ENCODE measurements around the gene C19orf47. TPM values are rescaled to one million over a fixed set of nuclear protein-coding genes. Genes with fewer than 3 reads are reported as not detected.
A peak's percentile ranks its signal among the peaks of the same experiment; 100 is the strongest.

C19orf47 gene
- total RNA-seq, 1 donor from 2014 or later: 15.7 TPM

DNA sequence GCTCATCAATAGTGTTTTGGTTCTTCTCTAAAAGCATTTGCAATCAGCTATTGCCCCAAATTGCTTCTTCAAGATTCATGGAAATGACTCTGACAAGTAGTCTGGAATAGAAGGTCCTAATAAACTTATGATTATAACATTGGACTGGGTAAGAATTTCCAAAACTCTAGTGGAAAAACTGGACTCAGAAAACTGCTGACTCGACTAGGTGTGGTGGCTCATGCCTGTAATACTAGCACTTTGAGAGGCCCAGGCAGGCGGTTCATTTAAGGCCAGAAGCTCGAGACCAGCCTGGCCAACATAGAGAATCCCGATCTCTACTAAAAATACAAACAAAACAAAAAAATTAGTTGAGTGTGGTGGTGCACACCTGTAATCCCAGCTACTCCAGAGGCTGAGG, 47.5 kb downstream of the C19orf47 start:
- Histone ChIP-seq H3K27ac (no peak overlapping the region), H3K27me3 (ENCODE audit: low read depth) (no peaks in the 10 kb centered on the region), H3K9me3 (no peaks in the 10 kb centered on the region), H3K36me3 (no peaks in the 10 kb centered on the region), H3K4me3 (no peak overlapping the region), H3K4me1 (no peaks in the 10 kb centered on the region)
- intact Hi-C loops (cut with DNase I): no loop called here
- ATAC-seq (no peak), DNase-seq (no peak)
- no peak for TF ChIP-seq CTCF (IDR thresholded peaks at IDR 0.05)

GRCh38 chr19:40298026-40298425, 50.2 kb downstream of the C19orf47 start:
- no peak for ATAC-seq

DNA sequence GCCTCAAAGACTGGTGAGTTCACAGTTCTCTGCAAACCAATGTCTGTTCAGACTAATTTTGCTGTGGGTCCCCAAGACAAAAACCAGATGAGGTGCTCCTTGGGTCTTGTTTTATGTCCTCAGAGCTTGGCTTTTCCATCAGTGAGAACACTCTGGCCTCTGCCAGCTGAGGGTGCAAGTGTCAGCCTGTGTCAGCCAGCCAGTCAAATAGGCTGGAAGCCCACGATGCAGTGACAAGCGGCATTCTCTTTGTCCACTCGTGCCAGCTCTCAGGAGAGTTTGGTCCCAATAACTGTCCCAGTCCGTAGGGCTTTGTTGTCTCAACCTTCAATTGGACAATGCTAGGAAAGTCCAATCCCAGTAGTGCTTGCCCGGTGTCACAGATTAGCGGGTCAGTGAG, 53.6 kb downstream of the C19orf47 start:
- H3K36me3 ChIP-seq: no peaks in the 10 kb centered on the region
- ATAC-seq (no peak), DNase-seq (no peak)
- H3K4me1 ChIP-seq: no peaks in the 10 kb centered on the region
- H3K9me3 ChIP-seq: no peaks in the 10 kb centered on the region
- H3K4me3 ChIP-seq: no peak overlapping the region
- no peak overlapping the region for H3K27ac ChIP-seq
- TF ChIP-seq CTCF (IDR thresholded peaks at IDR 0.05): no peak
- no peaks in the 10 kb centered on the region for H3K27me3 ChIP-seq (ENCODE audit: low read depth)
- intact Hi-C loops (cut with DNase I): no loop called here

More at GRCh38 chr19:40298026-40298425, 50.2 kb downstream of the C19orf47 start:
- H3K27me3 ChIP-seq (ENCODE audit: low read depth): no peaks in the 10 kb centered on the region
- no peak overlapping the region for H3K27ac ChIP-seq
- H3K36me3 ChIP-seq: no peaks in the 10 kb centered on the region
- intact Hi-C loops (cut with DNase I): no loop called here
- no peak for DNase-seq
- H3K4me3 ChIP-seq: no peak overlapping the region
- TF ChIP-seq CTCF (IDR thresholded peaks at IDR 0.05): no peak
- no peaks in the 10 kb centered on the region for H3K9me3 ChIP-seq
- H3K4me1 ChIP-seq: no peaks in the 10 kb centered on the region

- Histone ChIP-seq H3K27me3 (ENCODE audit: low read depth) (no peaks in the 10 kb centered on the region), H3K27ac (peak overlapping the region; percentile 93), H3K36me3 (peaks cover 2% of the 10 kb centered on the region), H3K4me1 (peaks cover 29% of the 10 kb centered on the region), H3K4me3 (no peak overlapping the region), H3K9me3 (no peaks in the 10 kb centered on the region)
- ATAC-seq (no peak), DNase-seq (no peak)
- intact Hi-C loops (cut with DNase I): no loop called here
- TF ChIP-seq CTCF (IDR thresholded peaks at IDR 0.05): no peak
These were observed 61.2 kb downstream of the C19orf47 start for GRCh38 chr19:40286971-40287421.

GRCh38 chr19:40286235-40286970, 61.8 kb downstream of the C19orf47 start:
- Histone ChIP-seq H3K27me3 (ENCODE audit: low read depth) (no peaks in the 10 kb centered on the region), H3K4me3 (peak overlapping the region; percentile 88), H3K9me3 (no peaks in the 10 kb centered on the region), H3K36me3 (peaks cover 5% of the 10 kb centered on the region), H3K27ac (peak overlapping the region; percentile 93), H3K4me1 (peaks cover 34% of the 10 kb centered on the region)
- DNase-seq (no peak), ATAC-seq (no peak)
- TF ChIP-seq CTCF (IDR thresholded peaks at IDR 0.05): no peak
- intact Hi-C loops (cut with DNase I): no loop called here
